HL-60 (cell line): Measurements from ENCODE around the gene PCSK5.

ENCODE experiments used
- CTCF ChIP-seq: IDR thresholded peaks from one replicate; pipeline ENCODE4 v1.5.1; 2011; ENCODE audit warnings: low read length, control low read depth, inconsistent platforms; ENCODE audit not compliant: insufficient read depth
- GABPA ChIP-seq: IDR thresholded peaks from 2 replicates; pipeline ENCODE4 v1.6.1; 2012; ENCODE audit warnings: low read depth
- POLR2AphosphoS5 ChIP-seq: IDR thresholded peaks from 2 replicates; pipeline ENCODE4 v1.6.1; 2012; ENCODE audit warnings: low read depth
- REST ChIP-seq: IDR thresholded peaks from 2 replicates; pipeline ENCODE4 v1.6.1; 2012; ENCODE audit warnings: low read depth; ENCODE audit not compliant: insufficient replicate concordance
- SPI1 ChIP-seq: IDR thresholded peaks from 2 replicates; pipeline ENCODE4 v1.6.1; 2012; ENCODE audit warnings: low read depth, mild to moderate bottlenecking, borderline replicate concordance

- TF ChIP-seq POLR2AphosphoS5 (no peak), CTCF (no peak), REST (no peak), SPI1 (no peak), GABPA (no peak)
Observed at GRCh38 chr9:75995066-75995465, 104.6 kb downstream of the PCSK5 start.
